Upper lobe of left lung (tissue), 4 donors: ENCODE data around the gene DICER1.

Source experiments
- CTCF ChIP-seq, 6 experiments: fragments of 450-650 bp in 4 of 6; fragments of 200-600 bp in 2 of 6; sonication (generic) in 2 of 6; IDR thresholded peaks; one replicate each; pipeline ENCODE4 v1.5.1; 2016 to 2019; ENCODE audit warnings: antibody characterized with exemption in 6 of 6
- EP300 ChIP-seq, 4 donors: sonication (generic); formaldehyde crosslinking; IDR thresholded peaks; one replicate each; pipeline ENCODE4 v1.5.1; 2017; ENCODE audit warnings: antibody characterized with exemption in 4 of 4, control low read depth in 2 of 4
- POLR2A ChIP-seq, 4 donors: fragments of 450-650 bp; IDR thresholded peaks; one replicate each; pipeline ENCODE4 v1.5.1; 2016 to 2017; ENCODE audit warnings: antibody characterized with exemption in 4 of 4, mild to moderate bottlenecking in 2 of 4
- POLR2AphosphoS5 ChIP-seq, 2 donors: sonication (generic); formaldehyde crosslinking; IDR thresholded peaks; one replicate each; pipeline ENCODE4 v1.5.1; 2017; ENCODE audit warnings: antibody characterized with exemption in 2 of 2

- TF ChIP-seq POLR2AphosphoS5 (IDR thresholded peaks at IDR 0.05) (no peak), CTCF (IDR thresholded peaks at IDR 0.05) (no peak), POLR2A (IDR thresholded peaks at IDR 0.05) (no peak), EP300 (IDR thresholded peaks at IDR 0.05) (no peak)
Measured at GRCh38 chr14:95190346-95190840, 33.1 kb upstream of the DICER1 start.
